G401.6 (cell line): ENCODE data around the gene ADAMTS17.
"Not testable (repeated sequence)": the region's sequence is repeated elsewhere in the genome, so short reads cannot be mapped to it uniquely, and the experiment has no call there.

Experiments used
- FAIRE-seq: peaks from 2 replicates; lab custom pipeline; 2012; peaks lifted over from hg19 to GRCh38; lab: Jason Lieb, UNC

ADAMTS17 gene

DNA sequence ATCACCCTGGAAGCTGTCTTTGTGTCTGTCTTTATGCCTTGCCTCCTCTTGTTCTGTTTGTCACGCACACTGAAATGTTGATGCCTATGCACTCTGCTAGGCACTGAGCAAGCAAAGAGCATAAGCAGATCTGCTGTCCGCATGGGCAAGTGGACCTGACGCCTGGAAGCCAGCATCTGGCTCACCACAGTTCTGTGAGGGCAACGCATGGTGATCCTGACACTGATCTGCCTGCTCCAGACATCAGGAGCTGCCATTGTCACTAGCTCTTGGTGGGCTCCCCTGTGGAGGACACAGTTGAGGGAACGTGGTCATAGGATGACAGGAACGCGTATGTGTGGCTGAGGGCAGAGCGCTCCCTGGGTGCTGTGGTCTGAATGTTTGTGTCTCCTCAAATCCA lies 234.6 kb downstream of the ADAMTS17 start:
- no peak for FAIRE-seq

GRCh38 chr15:100106732-100107131 lies 235.0 kb downstream of the ADAMTS17 start:
- FAIRE-seq: no peak

- no peak for FAIRE-seq
Measured at GRCh38 chr15:100105101-100105500, 236.7 kb downstream of the ADAMTS17 start.

- no peak for FAIRE-seq
Measured at GRCh38 chr15:100104245-100104644, 237.5 kb downstream of the ADAMTS17 start.

- no peak for FAIRE-seq
Measured at GRCh38 chr15:100103828-100104227, 237.9 kb downstream of the ADAMTS17 start.

DNA sequence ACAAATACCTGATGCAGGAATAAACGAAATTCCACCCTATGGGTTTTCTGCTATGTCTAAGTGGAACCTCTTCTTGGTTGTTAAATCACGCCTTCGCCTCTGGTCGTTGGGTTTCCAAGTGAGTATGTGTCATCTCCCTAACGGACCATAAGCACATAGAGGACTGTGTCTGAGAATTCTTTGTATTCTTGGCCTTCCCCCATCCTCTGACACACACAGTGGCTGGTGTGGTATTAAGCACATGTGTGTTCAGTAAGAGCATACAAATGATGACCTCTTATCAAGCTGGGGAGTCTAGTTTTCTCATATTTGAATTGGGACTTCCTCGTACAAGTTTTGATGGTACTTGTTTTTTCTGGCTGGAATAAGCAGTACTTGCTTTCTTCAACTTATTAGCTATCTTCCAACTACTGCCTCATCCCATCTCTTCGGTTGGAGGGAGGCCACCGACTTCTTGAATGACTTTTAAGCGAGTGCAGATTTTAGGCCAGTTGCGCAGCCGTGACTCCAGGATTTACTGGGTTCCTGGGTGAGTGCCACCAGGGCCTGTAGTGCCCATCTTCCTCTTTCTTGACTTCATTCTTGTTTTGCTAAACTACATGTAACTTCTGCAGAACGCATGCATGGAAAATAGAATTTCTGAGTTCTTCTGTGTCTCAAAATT lies 240.2 kb downstream of the ADAMTS17 start:
- no peak for FAIRE-seq

- no peak for FAIRE-seq
Measured at GRCh38 chr15:100100926-100101325, 240.8 kb downstream of the ADAMTS17 start.

- FAIRE-seq: no peak
Measured at GRCh38 chr15:100099976-100100375, 241.8 kb downstream of the ADAMTS17 start.

GRCh38 chr15:100098705-100099104 lies 243.1 kb downstream of the ADAMTS17 start:
- no peak for FAIRE-seq

GRCh38 chr15:100097342-100098127 lies 244.2 kb downstream of the ADAMTS17 start:
- no peak for FAIRE-seq

DNA sequence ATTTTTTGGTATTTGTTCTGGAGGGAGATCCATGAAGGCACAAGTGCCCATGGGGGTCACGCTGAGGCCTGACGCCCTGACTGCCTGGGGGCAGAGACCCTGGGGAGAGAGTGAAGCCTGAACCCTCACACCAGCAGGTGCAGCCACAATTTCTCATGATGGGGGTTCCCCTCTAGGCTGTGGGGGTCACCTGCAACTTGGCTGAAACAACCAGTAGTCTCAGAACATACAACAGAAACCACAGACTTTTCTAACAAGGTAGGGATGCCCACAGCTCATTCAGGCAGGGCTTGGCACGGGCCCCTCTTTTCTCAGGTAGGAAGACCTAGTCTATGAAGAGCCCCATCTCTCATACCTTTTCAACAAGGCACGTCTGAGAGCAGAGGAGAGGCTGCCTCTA lies 245.1 kb downstream of the ADAMTS17 start:
- no peak for FAIRE-seq

GRCh38 chr15:100096248-100096600 lies 245.6 kb downstream of the ADAMTS17 start:
- FAIRE-seq: no peak

DNA sequence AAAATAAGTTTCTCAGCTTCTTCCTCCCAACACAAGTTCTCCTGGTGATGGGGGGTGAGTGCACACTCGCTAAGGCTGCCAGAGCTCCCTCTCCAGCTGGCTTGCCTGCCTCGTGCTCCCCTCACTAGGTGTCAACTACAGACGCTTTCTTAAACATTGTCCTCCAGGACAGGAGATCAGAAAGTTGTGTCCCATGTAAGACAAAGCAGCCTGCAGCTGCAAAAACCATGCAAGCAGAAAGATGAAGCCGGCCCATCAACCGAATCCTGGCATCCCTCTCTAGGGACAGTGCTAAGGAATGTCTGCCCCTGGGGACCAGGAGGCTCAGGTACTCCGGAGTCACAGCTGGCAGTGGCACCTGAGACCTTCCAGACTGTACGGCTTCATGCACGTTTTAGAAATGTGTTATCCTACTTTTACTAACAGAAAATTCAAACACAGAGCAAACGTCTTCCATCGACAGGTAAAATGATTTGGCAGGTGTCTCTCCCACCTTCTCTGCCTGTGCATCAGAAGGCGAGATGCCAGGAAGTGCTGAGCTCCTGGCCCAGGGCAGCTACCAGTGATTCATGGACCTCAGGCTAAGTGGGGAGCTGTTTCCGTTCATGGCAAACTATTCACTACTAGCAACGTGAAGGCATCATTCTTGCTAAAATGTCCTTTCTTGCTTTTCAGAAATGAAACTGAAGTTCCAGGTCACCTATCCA lies 246.1 kb downstream of the ADAMTS17 start:
- FAIRE-seq: no peak

DNA sequence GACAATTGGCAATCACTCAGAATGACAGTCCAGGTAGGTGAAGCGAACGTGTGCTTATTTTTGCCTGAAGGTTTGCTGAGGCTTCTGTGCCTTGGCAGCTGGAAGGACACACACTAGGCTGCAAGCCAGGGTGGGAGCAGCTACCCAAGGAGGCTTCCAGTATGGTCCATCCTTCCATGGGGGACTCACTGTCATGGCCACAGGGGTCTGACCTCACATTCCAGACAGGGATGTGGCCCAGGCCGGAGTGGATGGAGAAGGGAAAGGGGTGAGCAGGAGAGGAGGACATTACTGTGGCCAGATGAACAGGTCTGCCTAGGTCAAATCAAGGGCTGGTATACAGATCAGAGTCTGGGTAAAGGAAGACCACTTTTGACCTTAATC lies 247.7 kb downstream of the ADAMTS17 start:
- no peak for FAIRE-seq

GRCh38 chr15:100093211-100094126 lies 248.3 kb downstream of the ADAMTS17 start:
- FAIRE-seq: no peak

DNA sequence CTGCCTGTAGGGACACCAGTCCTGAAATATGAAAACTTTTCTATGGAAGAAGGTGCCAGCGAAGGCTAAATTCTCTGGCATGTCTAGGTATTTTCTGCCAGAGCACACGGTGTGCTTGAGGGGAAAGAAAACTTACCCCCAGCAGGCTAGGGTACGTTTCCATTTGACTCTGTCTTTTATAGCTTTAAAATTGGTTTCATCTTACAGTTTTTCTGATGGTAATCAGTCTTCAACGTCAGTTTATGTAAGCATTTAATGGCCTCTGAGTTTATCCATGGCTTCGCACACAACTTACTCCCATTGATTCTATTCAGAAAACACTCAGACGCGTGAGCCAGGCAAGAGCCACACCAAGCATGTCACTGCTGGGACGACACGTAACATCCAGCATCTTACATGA lies 249.7 kb downstream of the ADAMTS17 start:
- FAIRE-seq: no peak

GRCh38 chr15:100090411-100090810 lies 251.4 kb downstream of the ADAMTS17 start:
- no peak for FAIRE-seq

DNA sequence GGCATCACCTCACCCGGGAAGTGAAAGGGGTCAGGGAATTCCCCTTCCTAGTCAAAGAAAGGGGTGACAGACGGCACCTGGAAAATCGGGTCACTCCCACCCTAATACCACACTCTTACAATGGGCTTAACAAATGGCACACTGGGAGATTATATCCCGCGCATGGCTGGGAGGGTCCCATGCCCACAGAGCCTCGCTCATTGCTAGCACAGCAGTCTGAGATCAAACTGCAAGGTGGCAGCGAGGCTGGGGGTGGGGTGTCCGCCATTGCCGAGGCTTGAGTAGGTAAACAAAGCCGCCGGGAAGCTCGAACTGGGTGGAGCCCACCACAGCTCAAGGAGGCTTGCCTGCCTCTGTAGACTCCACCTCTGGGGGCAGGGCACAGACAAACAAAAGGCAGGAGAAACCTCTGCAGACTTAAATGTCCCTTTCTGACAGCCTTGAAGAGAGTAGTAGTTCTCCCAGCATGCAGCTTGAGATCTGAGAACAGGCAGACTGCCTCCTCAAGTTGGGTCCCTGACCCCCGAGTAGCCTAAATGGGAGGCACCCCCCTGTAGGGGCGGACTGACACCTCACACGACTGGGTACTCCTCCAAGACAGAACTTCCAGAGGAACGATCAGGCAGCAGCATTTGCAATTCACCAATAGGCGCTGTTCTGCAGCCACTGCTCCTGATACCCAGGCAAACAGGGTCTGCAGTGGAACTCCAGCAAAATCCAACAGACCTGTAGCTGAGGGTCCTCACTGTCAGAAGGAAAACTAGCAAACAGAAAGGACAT lies 257.5 kb downstream of the ADAMTS17 start:
- FAIRE-seq: not testable (repeated sequence)

GRCh38 chr15:100083572-100083971 lies 258.2 kb downstream of the ADAMTS17 start:
- FAIRE-seq: no peak

- FAIRE-seq: no peak
Measured at GRCh38 chr15:100082761-100083402, 258.9 kb downstream of the ADAMTS17 start.

GRCh38 chr15:100081454-100081853 lies 260.3 kb downstream of the ADAMTS17 start:
- FAIRE-seq: no peak
